ENCODE data around the gene KCNK1. TPM values are rescaled to one million over a fixed set of nuclear protein-coding genes. Genes with fewer than 3 reads are reported as not detected.
"Not testable (repeated sequence)": the region's sequence is repeated elsewhere in the genome, so short reads cannot be mapped to it uniquely, and the experiment has no call there.

Gene KCNK1
- total RNA-seq, 1 donor from 2014 or later = 5.6 TPM

DNA sequence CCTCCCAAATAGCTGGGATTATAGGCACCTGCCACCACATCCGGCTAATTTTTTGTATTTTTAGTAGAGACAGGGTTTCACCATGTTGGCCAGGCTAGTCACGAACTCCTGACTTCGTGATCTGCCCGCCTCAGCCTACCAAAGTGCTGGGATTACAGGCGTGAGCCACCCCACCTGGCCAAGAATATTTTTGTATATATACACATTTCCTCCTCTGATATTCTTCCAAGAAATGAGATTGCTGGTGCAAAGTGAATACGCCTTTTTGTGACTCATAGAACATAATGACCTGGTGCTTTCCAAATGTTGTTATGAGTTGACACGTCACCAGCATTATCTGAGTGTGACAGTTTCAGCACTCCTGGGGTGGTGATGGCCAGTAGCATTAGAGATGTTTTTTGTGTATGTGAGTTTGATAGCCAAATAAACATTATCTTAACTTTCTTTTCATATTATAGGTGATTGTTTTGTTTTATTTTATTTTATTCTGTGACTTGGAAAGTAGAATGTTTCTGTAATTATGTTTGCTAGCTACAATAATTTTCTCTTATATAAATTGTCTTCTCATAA lies 54.9 kb downstream of the KCNK1 start:
- Mint-ChIP-seq H3K27me3 (ENCODE audit: unreplicated experiment) (no peaks in the 10 kb centered on the region), H3K27ac (ENCODE audit: unreplicated experiment) (no peak overlapping the region)

DNA sequence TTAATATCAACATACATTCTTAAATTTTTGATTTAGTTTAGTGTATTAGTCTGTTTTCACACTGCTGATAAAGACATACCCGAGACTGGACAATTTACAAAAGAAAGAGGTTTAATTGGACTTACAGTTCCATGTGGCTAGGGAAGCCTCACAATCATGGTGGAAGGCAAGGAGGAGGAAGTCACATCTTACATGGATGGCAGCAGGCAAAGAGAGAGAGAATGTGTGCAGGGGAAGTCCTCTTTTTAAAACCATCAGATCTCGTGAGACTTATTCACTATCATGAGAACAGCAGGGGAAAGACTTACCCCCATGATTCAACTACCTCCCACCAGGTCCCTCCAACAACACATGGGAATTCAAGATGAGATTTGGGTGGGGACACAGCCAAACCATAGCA lies 56.5 kb downstream of the KCNK1 start:
- not testable (repeated sequence) for H3K27me3 Mint-ChIP-seq (ENCODE audit: unreplicated experiment); H3K27ac Mint-ChIP-seq (ENCODE audit: unreplicated experiment); H3K4me3 Mint-ChIP-seq (ENCODE audit: unreplicated experiment); H3K4me1 Mint-ChIP-seq (ENCODE audit: unreplicated experiment); DNase-seq (ENCODE audit: low spot score); H3K9me3 Mint-ChIP-seq (ENCODE audit: unreplicated experiment); H3K36me3 Mint-ChIP-seq (ENCODE audit: low read depth, unreplicated experiment)

More for the DNA sequence above, 54.9 kb downstream of the KCNK1 start:
- DNase-seq (ENCODE audit: low spot score) = no peak
- peaks cover 4% of the 10 kb centered on the region for H3K9me3 Mint-ChIP-seq (ENCODE audit: unreplicated experiment)
- no peaks in the 10 kb centered on the region for H3K4me1 Mint-ChIP-seq (ENCODE audit: unreplicated experiment)
- TF ChIP-seq, protein P1, sequence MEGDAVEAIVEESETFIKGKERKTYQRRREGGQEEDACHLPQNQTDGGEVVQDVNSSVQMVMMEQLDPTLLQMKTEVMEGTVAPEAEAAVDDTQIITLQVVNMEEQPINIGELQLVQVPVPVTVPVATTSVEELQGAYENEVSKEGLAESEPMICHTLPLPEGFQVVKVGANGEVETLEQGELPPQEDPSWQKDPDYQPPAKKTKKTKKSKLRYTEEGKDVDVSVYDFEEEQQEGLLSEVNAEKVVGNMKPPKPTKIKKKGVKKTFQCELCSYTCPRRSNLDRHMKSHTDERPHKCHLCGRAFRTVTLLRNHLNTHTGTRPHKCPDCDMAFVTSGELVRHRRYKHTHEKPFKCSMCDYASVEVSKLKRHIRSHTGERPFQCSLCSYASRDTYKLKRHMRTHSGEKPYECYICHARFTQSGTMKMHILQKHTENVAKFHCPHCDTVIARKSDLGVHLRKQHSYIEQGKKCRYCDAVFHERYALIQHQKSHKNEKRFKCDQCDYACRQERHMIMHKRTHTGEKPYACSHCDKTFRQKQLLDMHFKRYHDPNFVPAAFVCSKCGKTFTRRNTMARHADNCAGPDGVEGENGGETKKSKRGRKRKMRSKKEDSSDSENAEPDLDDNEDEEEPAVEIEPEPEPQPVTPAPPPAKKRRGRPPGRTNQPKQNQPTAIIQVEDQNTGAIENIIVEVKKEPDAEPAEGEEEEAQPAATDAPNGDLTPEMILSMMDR (IDR thresholded peaks at IDR 0.05; ENCODE audit: unreplicated experiment) = no peak
- peaks cover 4% of the 10 kb centered on the region for H3K36me3 Mint-ChIP-seq (ENCODE audit: low read depth, unreplicated experiment)
- H3K4me3 Mint-ChIP-seq (ENCODE audit: unreplicated experiment) = no peak overlapping the region

- Mint-ChIP-seq H3K9me3 (ENCODE audit: unreplicated experiment) (peaks cover 4% of the 10 kb centered on the region), H3K27me3 (ENCODE audit: unreplicated experiment) (no peaks in the 10 kb centered on the region), H3K36me3 (ENCODE audit: low read depth, unreplicated experiment) (peaks cover 4% of the 10 kb centered on the region), H3K4me3 (ENCODE audit: unreplicated experiment) (no peak overlapping the region), H3K4me1 (ENCODE audit: unreplicated experiment) (no peaks in the 10 kb centered on the region), H3K27ac (ENCODE audit: unreplicated experiment) (no peak overlapping the region)
- DNase-seq (ENCODE audit: low spot score) = no peak
- TF ChIP-seq, protein P1 (IDR thresholded peaks at IDR 0.05; ENCODE audit: unreplicated experiment) = no peak
Observed at GRCh38 chr1:233671286-233671685, 57.4 kb downstream of the KCNK1 start.

- H3K9me3 Mint-ChIP-seq (ENCODE audit: unreplicated experiment) = peaks cover 4% of the 10 kb centered on the region
- no peak for DNase-seq (ENCODE audit: low spot score)
- H3K4me3 Mint-ChIP-seq (ENCODE audit: unreplicated experiment) = no peak overlapping the region
- H3K27ac Mint-ChIP-seq (ENCODE audit: unreplicated experiment) = no peak overlapping the region
- no peaks in the 10 kb centered on the region for H3K4me1 Mint-ChIP-seq (ENCODE audit: unreplicated experiment)
- H3K27me3 Mint-ChIP-seq (ENCODE audit: unreplicated experiment) = no peaks in the 10 kb centered on the region
- TF ChIP-seq, protein P1 (IDR thresholded peaks at IDR 0.05; ENCODE audit: unreplicated experiment) = no peak
- peaks cover 4% of the 10 kb centered on the region for H3K36me3 Mint-ChIP-seq (ENCODE audit: low read depth, unreplicated experiment)
Observed at GRCh38 chr1:233672732-233673131, 58.8 kb downstream of the KCNK1 start.

- Mint-ChIP-seq H3K36me3 (ENCODE audit: low read depth, unreplicated experiment) (peaks cover 4% of the 10 kb centered on the region), H3K9me3 (ENCODE audit: unreplicated experiment) (peaks cover 4% of the 10 kb centered on the region), H3K4me1 (ENCODE audit: unreplicated experiment) (no peaks in the 10 kb centered on the region), H3K4me3 (ENCODE audit: unreplicated experiment) (no peak overlapping the region), H3K27ac (ENCODE audit: unreplicated experiment) (no peak overlapping the region), H3K27me3 (ENCODE audit: unreplicated experiment) (no peaks in the 10 kb centered on the region)
- TF ChIP-seq, protein P1 (IDR thresholded peaks at IDR 0.05; ENCODE audit: unreplicated experiment) = no peak
- no peak for DNase-seq (ENCODE audit: low spot score)
Observed at GRCh38 chr1:233673261-233673946, 59.5 kb downstream of the KCNK1 start.
